ENCODE results near the gene ZSCAN1.

Gene ZSCAN1

GRCh38 chr19:58009666-58010301 is 24.0 kb upstream of the ZSCAN1 start:
- no CpG with 5 or more reads among the region's 41 CpGs for WGBS (ENCODE audit: insufficient coverage, insufficient read length)
- Histone ChIP-seq H3K36me3 (ENCODE audit: control insufficient read depth, insufficient read depth, low read length) (peaks cover 5% of the 10 kb centered on the region), H3K4me3 (ENCODE audit: low read length) (peak overlapping the region; percentile 32; the same call in 1 of the 2 replicates), H3K9me3 (ENCODE audit: control insufficient read depth, insufficient read depth, low read length) (peaks cover 4% of the 10 kb centered on the region), H3K27me3 (ENCODE audit: control insufficient read depth, insufficient read depth, low read length) (no peaks in the 10 kb centered on the region), H3K27ac (ENCODE audit: low read length) (no peak overlapping the region), H3K4me1 (ENCODE audit: control insufficient read depth, insufficient read depth, low read length) (no peaks in the 10 kb centered on the region)
- peak; percentile 86 for DNase-seq (ENCODE audit: low read depth, low spot score)

- Histone ChIP-seq H3K4me1 (ENCODE audit: control insufficient read depth, insufficient read depth, low read length) (no peaks in the 10 kb centered on the region), H3K27me3 (ENCODE audit: control insufficient read depth, insufficient read depth, low read length) (no peaks in the 10 kb centered on the region), H3K9me3 (ENCODE audit: control insufficient read depth, insufficient read depth, low read length) (peaks cover 4% of the 10 kb centered on the region), H3K36me3 (ENCODE audit: control insufficient read depth, insufficient read depth, low read length) (peaks cover 5% of the 10 kb centered on the region), H3K4me3 (ENCODE audit: low read length) (no peak overlapping the region), H3K27ac (ENCODE audit: low read length) (no peak overlapping the region)
- WGBS (ENCODE audit: insufficient coverage, insufficient read length): no CpG with 5 or more reads among the region's 22 CpGs
- DNase-seq (ENCODE audit: low read depth, low spot score): no peak
These were observed 23.3 kb upstream of the ZSCAN1 start for GRCh38 chr19:58010507-58010906.

- WGBS (ENCODE audit: insufficient coverage, insufficient read length): no CpG with 5 or more reads among the region's 5 CpGs
- no peak overlapping the region for H3K27ac ChIP-seq (ENCODE audit: low read length)
- DNase-seq (ENCODE audit: low read depth, low spot score): no peak
- H3K36me3 ChIP-seq (ENCODE audit: control insufficient read depth, insufficient read depth, low read length): peaks cover 2% of the 10 kb centered on the region; the same call in 1 of the 2 replicates
- H3K9me3 ChIP-seq (ENCODE audit: control insufficient read depth, insufficient read depth, low read length): peaks cover 4% of the 10 kb centered on the region
- H3K27me3 ChIP-seq (ENCODE audit: control insufficient read depth, insufficient read depth, low read length): no peaks in the 10 kb centered on the region
- no peak overlapping the region for H3K4me3 ChIP-seq (ENCODE audit: low read length)
- no peaks in the 10 kb centered on the region for H3K4me1 ChIP-seq (ENCODE audit: control insufficient read depth, insufficient read depth, low read length)
These were observed 19.7 kb upstream of the ZSCAN1 start for GRCh38 chr19:58014141-58014540.

GRCh38 chr19:58020129-58020528 is 13.7 kb upstream of the ZSCAN1 start:
- no peaks in the 10 kb centered on the region for H3K27me3 ChIP-seq (ENCODE audit: control insufficient read depth, insufficient read depth, low read length)
- H3K27ac ChIP-seq (ENCODE audit: low read length): no peak overlapping the region
- no CpG with 5 or more reads among the region's 7 CpGs for WGBS (ENCODE audit: insufficient coverage, insufficient read length)
- H3K4me1 ChIP-seq (ENCODE audit: control insufficient read depth, insufficient read depth, low read length): no peaks in the 10 kb centered on the region
- DNase-seq (ENCODE audit: low read depth, low spot score): no peak
- no peaks in the 10 kb centered on the region for H3K36me3 ChIP-seq (ENCODE audit: control insufficient read depth, insufficient read depth, low read length)
- no peaks in the 10 kb centered on the region; the same call in 1 of the 2 replicates for H3K9me3 ChIP-seq (ENCODE audit: control insufficient read depth, insufficient read depth, low read length)
- H3K4me3 ChIP-seq (ENCODE audit: low read length): no peak overlapping the region

GRCh38 chr19:58021541-58022282 is 12.1 kb upstream of the ZSCAN1 start:
- Histone ChIP-seq H3K36me3 (ENCODE audit: control insufficient read depth, insufficient read depth, low read length) (no peaks in the 10 kb centered on the region), H3K27me3 (ENCODE audit: control insufficient read depth, insufficient read depth, low read length) (no peaks in the 10 kb centered on the region), H3K4me3 (ENCODE audit: low read length) (no peak overlapping the region), H3K9me3 (ENCODE audit: control insufficient read depth, insufficient read depth, low read length) (no peaks in the 10 kb centered on the region; the same call in 1 of the 2 replicates), H3K27ac (ENCODE audit: low read length) (no peak overlapping the region), H3K4me1 (ENCODE audit: control insufficient read depth, insufficient read depth, low read length) (no peaks in the 10 kb centered on the region)
- WGBS (ENCODE audit: insufficient coverage, insufficient read length): no CpG with 5 or more reads among the region's 30 CpGs
- DNase-seq (ENCODE audit: low read depth, low spot score): peak; percentile 87

GRCh38 chr19:58022283-58022660 is 11.6 kb upstream of the ZSCAN1 start:
- no peak for DNase-seq (ENCODE audit: low read depth, low spot score)
- Histone ChIP-seq H3K27me3 (ENCODE audit: control insufficient read depth, insufficient read depth, low read length) (no peaks in the 10 kb centered on the region), H3K4me3 (ENCODE audit: low read length) (no peak overlapping the region), H3K9me3 (ENCODE audit: control insufficient read depth, insufficient read depth, low read length) (no peaks in the 10 kb centered on the region; the same call in 1 of the 2 replicates), H3K36me3 (ENCODE audit: control insufficient read depth, insufficient read depth, low read length) (no peaks in the 10 kb centered on the region), H3K4me1 (ENCODE audit: control insufficient read depth, insufficient read depth, low read length) (no peaks in the 10 kb centered on the region), H3K27ac (ENCODE audit: low read length) (no peak overlapping the region)
- WGBS (ENCODE audit: insufficient coverage, insufficient read length): no CpG with 5 or more reads among the region's 4 CpGs

- DNase-seq (ENCODE audit: low read depth, low spot score): no peak
- Histone ChIP-seq H3K27me3 (ENCODE audit: control insufficient read depth, insufficient read depth, low read length) (no peaks in the 10 kb centered on the region), H3K9me3 (ENCODE audit: control insufficient read depth, insufficient read depth, low read length) (no peaks in the 10 kb centered on the region; the same call in 1 of the 2 replicates), H3K36me3 (ENCODE audit: control insufficient read depth, insufficient read depth, low read length) (no peaks in the 10 kb centered on the region), H3K27ac (ENCODE audit: low read length) (no peak overlapping the region), H3K4me1 (ENCODE audit: control insufficient read depth, insufficient read depth, low read length) (no peaks in the 10 kb centered on the region), H3K4me3 (ENCODE audit: low read length) (no peak overlapping the region)
- no CpG with 5 or more reads among the region's 12 CpGs for WGBS (ENCODE audit: insufficient coverage, insufficient read length)
These were observed 9.2 kb upstream of the ZSCAN1 start for GRCh38 chr19:58024661-58025060.

- peaks cover 5% of the 10 kb centered on the region; the same call in 1 of the 2 replicates for H3K4me1 ChIP-seq (ENCODE audit: control insufficient read depth, insufficient read depth, low read length)
- peak overlapping the region; percentile 66; the same call in 1 of the 2 replicates for H3K4me3 ChIP-seq (ENCODE audit: low read length)
- DNase-seq (ENCODE audit: low read depth, low spot score): no peak
- no peak overlapping the region for H3K27ac ChIP-seq (ENCODE audit: low read length)
- no peaks in the 10 kb centered on the region for H3K27me3 ChIP-seq (ENCODE audit: control insufficient read depth, insufficient read depth, low read length)
- no CpG with 5 or more reads among the region's 20 CpGs for WGBS (ENCODE audit: insufficient coverage, insufficient read length)
- H3K9me3 ChIP-seq (ENCODE audit: control insufficient read depth, insufficient read depth, low read length): no peaks in the 10 kb centered on the region; the same call in 1 of the 2 replicates
- no peaks in the 10 kb centered on the region; the same call in 1 of the 2 replicates for H3K36me3 ChIP-seq (ENCODE audit: control insufficient read depth, insufficient read depth, low read length)
These were observed 610 bp downstream of the ZSCAN1 start for GRCh38 chr19:58034477-58034793.

GRCh38 chr19:58035863-58036262 is 2.0 kb downstream of the ZSCAN1 start:
- Histone ChIP-seq H3K9me3 (ENCODE audit: control insufficient read depth, insufficient read depth, low read length) (no peaks in the 10 kb centered on the region; the same call in 1 of the 2 replicates), H3K27ac (ENCODE audit: low read length) (no peak overlapping the region), H3K27me3 (ENCODE audit: control insufficient read depth, insufficient read depth, low read length) (no peaks in the 10 kb centered on the region), H3K4me1 (ENCODE audit: control insufficient read depth, insufficient read depth, low read length) (peaks cover 5% of the 10 kb centered on the region; the same call in 1 of the 2 replicates), H3K4me3 (ENCODE audit: low read length) (no peak overlapping the region), H3K36me3 (ENCODE audit: control insufficient read depth, insufficient read depth, low read length) (no peaks in the 10 kb centered on the region; the same call in 1 of the 2 replicates)
- no peak for DNase-seq (ENCODE audit: low read depth, low spot score)
- WGBS (ENCODE audit: insufficient coverage, insufficient read length): no CpG with 5 or more reads among the region's 8 CpGs

GRCh38 chr19:58037927-58038687 is 4.3 kb downstream of the ZSCAN1 start:
- Histone ChIP-seq H3K27me3 (ENCODE audit: control insufficient read depth, insufficient read depth, low read length) (no peaks in the 10 kb centered on the region), H3K4me1 (ENCODE audit: control insufficient read depth, insufficient read depth, low read length) (peaks cover 5% of the 10 kb centered on the region; the same call in 1 of the 2 replicates), H3K4me3 (ENCODE audit: low read length) (no peak overlapping the region), H3K27ac (ENCODE audit: low read length) (no peak overlapping the region), H3K36me3 (ENCODE audit: control insufficient read depth, insufficient read depth, low read length) (no peaks in the 10 kb centered on the region; the same call in 1 of the 2 replicates), H3K9me3 (ENCODE audit: control insufficient read depth, insufficient read depth, low read length) (no peaks in the 10 kb centered on the region; the same call in 1 of the 2 replicates)
- no CpG with 5 or more reads among the region's 44 CpGs for WGBS (ENCODE audit: insufficient coverage, insufficient read length)
- no peak for DNase-seq (ENCODE audit: low read depth, low spot score)
